Measurements from ENCODE around the gene FCGR3A.
"Not testable (repeated sequence)": the region's sequence is repeated elsewhere in the genome, so short reads cannot be mapped to it uniquely, and the experiment has no call there.

The FCGR3A gene

GRCh38 chr1:161529463-161530104 is 20.0 kb downstream of the FCGR3A start:
- DNase-seq = not testable (repeated sequence)

- not testable (repeated sequence) for DNase-seq
These were observed 21.1 kb downstream of the FCGR3A start for GRCh38 chr1:161528550-161528949.

- not testable (repeated sequence) for DNase-seq
These were observed 23.7 kb downstream of the FCGR3A start for GRCh38 chr1:161525918-161526317.

GRCh38 chr1:161525321-161525720 is 24.3 kb downstream of the FCGR3A start:
- not testable (repeated sequence) for DNase-seq

GRCh38 chr1:161524742-161525291 is 24.8 kb downstream of the FCGR3A start:
- DNase-seq = not testable (repeated sequence)

DNA sequence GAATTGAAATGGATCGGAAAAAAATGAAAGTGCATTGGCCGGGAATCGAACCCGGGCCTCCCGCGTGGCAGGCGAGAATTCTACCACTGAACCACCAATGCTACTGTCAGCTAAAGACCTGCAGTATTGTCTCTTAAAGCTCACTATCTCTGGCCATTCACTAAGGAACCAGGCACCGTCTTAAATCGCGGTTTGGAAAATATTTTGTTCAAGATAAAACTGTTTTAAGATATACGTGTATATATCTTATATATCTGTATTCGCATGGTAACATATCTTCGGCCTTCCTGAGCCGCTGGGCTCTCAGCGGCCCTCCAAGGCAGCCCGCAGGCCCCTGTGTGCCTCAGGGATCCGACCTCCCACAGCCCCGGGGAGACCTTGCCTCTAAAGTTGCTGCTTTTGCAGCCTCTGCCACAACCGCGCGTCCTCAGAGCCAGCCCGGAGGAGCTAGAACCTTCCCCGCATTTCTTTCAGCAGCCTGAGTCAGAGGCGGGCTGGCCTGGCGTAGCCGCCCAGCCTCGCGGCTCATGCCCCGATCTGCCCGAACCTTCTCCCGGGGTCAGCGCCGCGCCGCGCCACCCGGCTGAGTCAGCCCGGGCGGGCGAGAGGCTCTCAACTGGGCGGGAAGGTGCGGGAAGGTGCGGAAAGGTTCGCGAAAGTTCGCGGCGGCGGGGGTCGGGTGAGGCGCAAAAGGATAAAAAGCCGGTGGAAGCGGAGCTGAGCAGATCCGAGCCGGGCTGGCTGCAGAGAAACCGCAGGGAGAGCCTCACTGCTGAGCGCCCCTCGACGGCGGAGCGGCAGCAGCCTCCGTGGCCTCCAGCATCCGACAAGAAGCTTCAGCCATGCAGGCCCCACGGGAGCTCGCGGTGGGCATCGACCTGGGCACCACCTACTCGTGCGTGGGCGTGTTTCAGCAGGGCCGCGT is 25.5 kb downstream of the FCGR3A start, which contains the start of gene HSPA6:
Gene HSPA6 (plus strand): TSS at position 724 of the 925 bp plus-strand sequence. CDS start 119 bp downstream, at position 843.
- DNase-seq = peak; percentile 81 to 91 (median 89)

DNA sequence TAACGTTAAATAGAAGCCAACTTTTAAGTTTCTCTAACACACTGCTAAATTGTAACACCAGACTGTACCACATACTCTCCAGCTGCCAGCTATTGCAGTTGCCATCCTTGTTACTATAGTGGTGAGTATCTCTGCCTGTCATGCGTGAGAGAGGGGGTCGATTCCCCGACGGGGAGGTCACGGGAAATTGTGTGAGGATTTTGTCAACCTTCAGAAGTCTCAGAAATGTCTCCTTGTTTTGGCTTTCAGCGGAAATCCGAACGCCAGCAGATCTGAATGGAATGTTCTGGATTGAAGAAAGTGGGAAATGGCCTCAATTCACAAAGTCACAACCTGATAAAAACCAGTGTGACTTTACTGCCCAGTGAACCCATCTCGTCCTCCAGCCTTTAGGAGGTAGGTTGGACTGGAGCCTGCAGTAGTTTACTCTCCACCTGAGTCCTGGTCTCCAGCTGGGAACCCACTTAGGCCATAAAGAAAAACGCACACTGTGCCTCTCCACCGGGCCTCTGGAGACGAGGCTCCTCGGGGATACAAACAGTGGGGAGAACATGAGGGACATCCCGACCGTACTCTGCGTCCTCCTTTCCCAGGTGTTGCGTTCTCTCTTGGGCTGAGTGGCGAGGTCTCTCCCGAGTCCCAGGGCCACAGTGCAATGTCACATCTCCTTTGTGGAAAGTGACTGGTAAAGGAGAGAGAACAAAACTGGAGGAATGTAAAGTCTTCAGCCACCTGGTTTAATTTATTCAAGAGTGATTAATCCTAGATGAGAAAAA is 26.4 kb downstream of the FCGR3A start:
- DNase-seq = not testable (repeated sequence)

GRCh38 chr1:161513953-161514352 is 35.7 kb downstream of the FCGR3A start:
- DNase-seq = not testable (repeated sequence)

DNA sequence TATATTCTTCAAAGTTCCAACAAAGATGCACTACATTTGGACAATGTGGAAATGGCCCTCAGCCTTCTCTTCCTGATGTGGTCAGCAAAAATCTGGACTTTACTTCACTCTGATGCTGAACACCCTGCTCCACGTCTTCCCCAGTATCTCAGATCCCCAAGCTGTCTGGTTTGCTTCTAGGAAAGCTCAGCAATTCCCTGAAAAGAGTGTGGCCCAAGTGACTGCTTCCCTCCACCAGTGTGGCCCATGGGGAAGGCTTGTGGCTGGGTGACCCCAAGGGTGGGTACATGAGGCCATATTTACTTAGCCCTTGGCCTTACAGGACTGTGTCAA is 36.2 kb downstream of the FCGR3A start:
- DNase-seq = not testable (repeated sequence)

- not testable (repeated sequence) for DNase-seq
These were observed 36.8 kb downstream of the FCGR3A start for GRCh38 chr1:161512636-161513447.

- DNase-seq = no peak
These were observed 37.9 kb downstream of the FCGR3A start for GRCh38 chr1:161511756-161512060.

GRCh38 chr1:161511018-161511755 is 38.4 kb downstream of the FCGR3A start:
- DNase-seq = peak in 2 of 3 experiments; percentile 32 to 63

DNA sequence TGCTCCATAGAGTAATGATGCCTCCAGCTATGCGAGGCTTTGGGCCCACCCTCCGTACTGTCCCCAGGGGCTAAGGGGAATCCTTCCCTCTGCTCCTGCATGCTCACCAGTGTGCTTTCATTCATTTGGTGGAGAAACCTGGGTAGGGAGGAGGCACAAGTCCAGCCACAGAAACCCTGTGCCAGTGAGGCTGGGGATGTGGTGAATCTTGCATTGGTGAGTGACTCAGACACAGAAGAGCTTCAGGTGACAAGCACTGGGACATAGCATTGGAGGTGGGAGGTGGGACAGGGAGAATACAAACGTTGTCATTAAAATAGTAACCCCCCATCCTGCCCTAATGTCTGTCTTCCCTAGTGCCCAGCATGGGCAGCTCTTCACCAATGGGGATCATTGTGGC is 39.1 kb downstream of the FCGR3A start:
- no peak for DNase-seq

DNA sequence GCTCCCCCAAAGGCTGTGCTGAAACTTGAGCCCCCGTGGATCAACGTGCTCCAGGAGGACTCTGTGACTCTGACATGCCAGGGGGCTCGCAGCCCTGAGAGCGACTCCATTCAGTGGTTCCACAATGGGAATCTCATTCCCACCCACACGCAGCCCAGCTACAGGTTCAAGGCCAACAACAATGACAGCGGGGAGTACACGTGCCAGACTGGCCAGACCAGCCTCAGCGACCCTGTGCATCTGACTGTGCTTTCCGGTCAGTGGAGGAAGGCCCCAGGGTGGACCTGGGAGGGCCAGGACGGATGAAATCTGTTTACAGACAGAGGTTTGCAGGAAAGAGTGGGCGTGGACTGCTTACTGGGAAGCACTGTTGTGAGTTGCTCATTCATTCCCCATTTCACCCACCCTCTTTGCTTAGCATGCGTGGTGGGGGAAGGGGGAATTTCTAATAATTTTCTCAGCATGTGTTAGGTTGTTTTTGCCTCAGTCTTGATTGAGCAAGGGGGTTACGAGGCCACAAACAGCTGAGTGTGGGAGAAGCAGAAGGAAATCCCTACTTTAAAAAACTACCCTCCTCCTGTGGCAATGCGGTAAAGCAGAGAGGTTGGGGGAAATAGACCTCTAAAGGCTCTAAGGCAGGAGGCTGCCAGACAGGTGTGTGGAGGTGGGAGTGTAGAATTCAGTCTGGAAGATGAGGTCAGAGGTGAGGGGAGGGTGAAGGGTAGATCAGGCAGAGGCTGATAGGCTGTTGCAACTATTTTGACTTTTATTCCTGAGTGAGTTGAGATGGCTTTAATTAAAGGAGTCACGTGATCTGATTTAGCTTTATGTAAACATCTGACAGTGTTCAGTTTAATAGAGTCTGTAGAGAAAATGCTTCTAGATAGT is 43.0 kb downstream of the FCGR3A start:
- DNase-seq = peak in 1 of 3 experiments; percentile 55

- DNase-seq = no peak
These were observed 43.9 kb downstream of the FCGR3A start for GRCh38 chr1:161505686-161506085.

- DNase-seq = no peak
These were observed 46.2 kb downstream of the FCGR3A start for GRCh38 chr1:161503394-161503748.

GRCh38 chr1:161502641-161503393 is 46.8 kb downstream of the FCGR3A start:
- DNase-seq = no peak

DNA sequence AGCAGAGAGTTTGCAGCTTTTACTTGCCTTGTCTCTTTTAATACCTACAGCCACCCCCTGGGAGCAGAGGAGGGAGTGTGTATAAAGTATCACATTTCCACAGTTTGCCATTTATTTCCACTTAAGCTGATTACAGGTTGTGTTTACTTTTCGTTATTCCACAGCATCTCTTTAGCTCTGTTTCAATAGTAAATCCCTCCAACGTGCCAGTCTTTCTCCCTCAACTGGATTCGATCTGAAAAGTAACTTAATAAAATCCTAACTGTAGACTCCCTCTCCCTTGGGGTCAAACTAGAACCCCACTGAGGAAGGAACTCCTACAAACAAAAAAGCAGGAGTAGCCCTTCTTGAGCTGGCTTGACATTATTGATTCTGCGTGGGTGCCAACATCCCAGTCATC is 47.4 kb downstream of the FCGR3A start:
- peak; percentile 22 to 84 (median 54) for DNase-seq

DNA sequence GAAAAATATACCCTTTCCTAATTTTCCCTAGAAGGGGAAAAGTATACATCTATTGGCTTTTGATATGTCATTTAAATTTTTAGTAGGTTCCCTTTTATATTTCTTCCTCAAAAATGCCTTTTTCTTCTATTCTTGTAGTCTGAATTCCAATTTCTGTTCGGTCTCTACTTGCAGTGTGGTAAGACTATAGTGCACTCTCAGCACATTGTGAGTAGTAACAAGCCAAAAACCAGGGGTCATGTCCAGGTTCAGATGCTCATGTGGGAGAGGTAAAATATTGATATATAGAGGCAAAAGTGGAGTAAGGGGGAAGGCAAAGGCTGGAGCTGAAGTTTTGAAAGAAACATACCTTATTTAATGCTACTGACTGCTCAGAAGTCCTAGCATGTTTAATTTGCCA is 48.4 kb downstream of the FCGR3A start:
- DNase-seq = no peak

All from NCI-H1417 (cell line).